ENCODE measurements around the gene HES5. TPM values are rescaled to one million over a fixed set of nuclear protein-coding genes. Genes with fewer than 3 reads are reported as not detected.

HES5 gene
- total and polyA plus RNA-seq, 2 of the 4 experiments (the other 2 are of a cell fraction), result not detected

GRCh38 chr1:2564006-2564814, 34.1 kb upstream of the HES5 start:
- DNase-seq (no peak), ATAC-seq (ENCODE audit: low read depth) (no peak)
- Histone ChIP-seq H4K8ac (ENCODE audit: low read depth in 2 of 2, low read length in 2 of 2) (no peak overlapping the region), H3K27ac (ENCODE audit: insufficient read depth, low read length) (no peak overlapping the region), H3K36me3 (ENCODE audit: control insufficient read depth, insufficient read depth, low read length) (no peaks in the 10 kb centered on the region), H3K79me1 (ENCODE audit: low read depth in 1 of 2, low read length in 2 of 2) (no peaks in the 10 kb centered on the region), H2BK20ac (ENCODE audit: low read depth, low read length) (no peak overlapping the region), H3K56ac (ENCODE audit: extremely low read depth, insufficient read depth, low read length) (no peak overlapping the region), H3K4me2 (ENCODE audit: low read depth, low read length) (no peak overlapping the region), H3K27me3 (ENCODE audit: control insufficient read depth, insufficient read depth, low read length) (peaks cover 20% of the 10 kb centered on the region), H2AK5ac (ENCODE audit: low read depth, low read length) (no peak overlapping the region), H4K5ac (ENCODE audit: low read depth, low read length) (no peak overlapping the region), H3K4me3 (ENCODE audit: insufficient read depth, low read depth, low read length) (no peak overlapping the region), H3K9ac (ENCODE audit: low read depth, low read length) (no peak overlapping the region), H4K91ac (ENCODE audit: insufficient read depth, low read depth, low read length) (no peak overlapping the region), H2AK9ac (replicated peaks; ENCODE audit: low read depth, low read length, poor library complexity) (no peak overlapping the region), H3K23ac (ENCODE audit: low read depth, low read length) (no peak overlapping the region), H2AFZ (replicated peaks; ENCODE audit: low read length, poor library complexity) (no peak overlapping the region), H3K9me3 (ENCODE audit: control insufficient read depth, insufficient read depth, low read length) (no peaks in the 10 kb centered on the region), H3K4me1 (ENCODE audit: control insufficient read depth, insufficient read depth, low read length) (no peaks in the 10 kb centered on the region), H3K4ac (ENCODE audit: low read depth, low read length) (no peak overlapping the region), H3K14ac (replicated peaks; ENCODE audit: low read depth, low read length) (no peak overlapping the region), H2BK120ac (ENCODE audit: low read depth, low read length) (no peak overlapping the region), H3K9me1 (ENCODE audit: insufficient read depth, low read length) (no peaks in the 10 kb centered on the region), H2BK15ac (ENCODE audit: low read depth, low read length) (no peak overlapping the region), H3K18ac (ENCODE audit: low read depth, low read length) (no peak overlapping the region), H4K20me1 (ENCODE audit: insufficient read depth, low read length) (no peaks in the 10 kb centered on the region), H2BK5ac (ENCODE audit: low read depth, low read length, poor library complexity, severe bottlenecking) (no peak overlapping the region)
- dilution Hi-C loops (cut with HindIII; ENCODE audit: low sequenced_read_pairs, unreplicated experiment), result no loop called here
- ChIA-PET CTCF (no interaction called here), POLR2A (ENCODE audit: unreplicated experiment) (no interaction called here)
- intact Hi-C loops (cut with micrococcal nuclease), result no loop called here
- 57% methylated on average over 5 of the region's 20 CpGs; no CpG with 5 or more reads in 1 of the 2 experiments for WGBS, 2 experiments (ENCODE audit: extremely low coverage in 2 of 2, insufficient read length in 1 of 2)
- no TSS peak for BruUV-seq (replicated peaks)
- TF ChIP-seq CHD1 (IDR thresholded peaks at IDR 0.05; ENCODE audit: low read depth, low read length), result no peak
- no peak for TF ChIP-seq RAD21 (IDR thresholded peaks at IDR 0.05; ENCODE audit: low read length)
- TF ChIP-seq MXI1 (IDR thresholded peaks at IDR 0.05; ENCODE audit: borderline replicate concordance, low read depth, low read length), result no peak
- TF ChIP-seq BHLHE40 (IDR thresholded peaks at IDR 0.05; ENCODE audit: low read depth, low read length), result no peak
- no peak for TF ChIP-seq MAZ (IDR thresholded peaks at IDR 0.05; ENCODE audit: borderline replicate concordance, low read depth, low read length)
- TF ChIP-seq NFE2L2 (IDR thresholded peaks at IDR 0.05; ENCODE audit: low read depth, low read length), result no peak
- no peak for TF ChIP-seq POLR2A (IDR thresholded peaks at IDR 0.05; ENCODE audit: low read depth, low read length)
- no peak for TF ChIP-seq SMC3 (IDR thresholded peaks at IDR 0.05; ENCODE audit: low read depth, low read length)
- no peak for TF ChIP-seq CTCF (conservative IDR thresholded peaks at IDR 0.05; ENCODE audit: low read depth, low read length)
- TF ChIP-seq, protein P1, sequence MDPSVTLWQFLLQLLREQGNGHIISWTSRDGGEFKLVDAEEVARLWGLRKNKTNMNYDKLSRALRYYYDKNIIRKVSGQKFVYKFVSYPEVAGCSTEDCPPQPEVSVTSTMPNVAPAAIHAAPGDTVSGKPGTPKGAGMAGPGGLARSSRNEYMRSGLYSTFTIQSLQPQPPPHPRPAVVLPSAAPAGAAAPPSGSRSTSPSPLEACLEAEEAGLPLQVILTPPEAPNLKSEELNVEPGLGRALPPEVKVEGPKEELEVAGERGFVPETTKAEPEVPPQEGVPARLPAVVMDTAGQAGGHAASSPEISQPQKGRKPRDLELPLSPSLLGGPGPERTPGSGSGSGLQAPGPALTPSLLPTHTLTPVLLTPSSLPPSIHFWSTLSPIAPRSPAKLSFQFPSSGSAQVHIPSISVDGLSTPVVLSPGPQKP (IDR thresholded peaks at IDR 0.05; ENCODE audit: borderline replicate concordance, low read depth, low read length), result no peak
- in situ Hi-C loops (cut with MboI; ENCODE audit: low sequenced_read_pairs), result no loop called here
